ENCODE results near the gene MYO5B. TPM values are rescaled to one million over a fixed set of nuclear protein-coding genes. Genes with fewer than 3 reads are reported as not detected.

MYO5B gene
- total and polyA plus RNA-seq, 10 of the 15 experiments (the other 5 are each of a cell fraction or from before 2014, with no cell fraction given), result 2.5 to 4.5 (median 3.3) TPM

GRCh38 chr18:50179465-50179864, 15.5 kb downstream of the MYO5B start:
- no peaks in the 10 kb centered on the region for H3K79me2 ChIP-seq (ENCODE audit: control insufficient read depth, insufficient read depth, low read length)
- WGBS (ENCODE audit: insufficient coverage, insufficient replicate concordance, low lambda C conversion rate, missing lambda C conversion rate), result 5% methylated on average over 2 of the region's 2 CpGs
- no peak overlapping the region for H3K4me2 ChIP-seq (ENCODE audit: control insufficient read depth, insufficient read depth)
- in situ Hi-C loops (cut with MboI), result no loop called here
- ChIA-PET CTCF (no interaction called here), POLR2A (no interaction called here), SMC1A (ENCODE audit: uncharacterized antibody, unreplicated experiment) (interaction anchor here (1.1 to 7.3 kb wide), 5 partner anchors 10 to 50 kb away, joined by 3 to 49 read pairs (median 4); no protein-coding TSS in a partner anchor), RAD21 (ENCODE audit: unreplicated experiment) (interaction anchor here (1.0 to 2.0 kb wide), 3 partner anchors 10 to 37 kb away, joined by 3 to 5 read pairs (median 3); no protein-coding TSS in a partner anchor)
- ATAC-seq, result no peak
- H3K4me3 ChIP-seq, result no peak overlapping the region
- TF ChIP-seq MXI1 (IDR thresholded peaks at IDR 0.05; ENCODE audit: low read depth, low read length) (no peak), NRF1 (conservative IDR thresholded peaks at IDR 0.05; ENCODE audit: low read depth, low read length) (no peak), CEBPZ (IDR thresholded peaks at IDR 0.05; ENCODE audit: low read depth, low read length) (no peak), ASH2L (IDR thresholded peaks at IDR 0.05; ENCODE audit: borderline replicate concordance, low read depth) (no peak)
- H4K20me1 ChIP-seq (ENCODE audit: control insufficient read depth, insufficient read depth), result no peaks in the 10 kb centered on the region
- no peak overlapping the region for H2AFZ ChIP-seq (ENCODE audit: control insufficient read depth, low read depth, low read length)
- H3K27me3 ChIP-seq (replicated peaks in 1 of 2; ENCODE audit: control insufficient read depth in 2 of 2, insufficient read depth in 2 of 2, low read length in 1 of 2), result peaks cover 0 to 4% of the 10 kb centered on the region in 2 experiments; a peak in 1 of 4 replicates
- BruUV-seq (replicated peaks), result no TSS peak
- DNase-seq (ENCODE audit: low read depth, low spot score), result no peak
- intact Hi-C loops (cut with micrococcal nuclease; ENCODE audit: unreplicated experiment), result no loop called here
- FAIRE-seq, result no peak
- H3K9ac ChIP-seq (ENCODE audit: control insufficient read depth, insufficient read depth, low read length), result no peak overlapping the region
- no peaks in the 10 kb centered on the region for H3K36me3 ChIP-seq (ENCODE audit: control insufficient read depth in 2 of 2, insufficient read depth in 2 of 2, low read length in 1 of 2)
- no peaks in the 10 kb centered on the region for H3K4me1 ChIP-seq (ENCODE audit: control insufficient read depth, insufficient read depth, low read length)
- no peaks in the 10 kb centered on the region; the same call in 2 of the 3 replicates for H3K9me3 ChIP-seq (replicated peaks; ENCODE audit: control insufficient read depth, insufficient read depth, low read length)
- no peak overlapping the region for H3K27ac ChIP-seq (ENCODE audit: control insufficient read depth, insufficient read depth)
